Measurements from ENCODE around the gene FAM193A.

DNA sequence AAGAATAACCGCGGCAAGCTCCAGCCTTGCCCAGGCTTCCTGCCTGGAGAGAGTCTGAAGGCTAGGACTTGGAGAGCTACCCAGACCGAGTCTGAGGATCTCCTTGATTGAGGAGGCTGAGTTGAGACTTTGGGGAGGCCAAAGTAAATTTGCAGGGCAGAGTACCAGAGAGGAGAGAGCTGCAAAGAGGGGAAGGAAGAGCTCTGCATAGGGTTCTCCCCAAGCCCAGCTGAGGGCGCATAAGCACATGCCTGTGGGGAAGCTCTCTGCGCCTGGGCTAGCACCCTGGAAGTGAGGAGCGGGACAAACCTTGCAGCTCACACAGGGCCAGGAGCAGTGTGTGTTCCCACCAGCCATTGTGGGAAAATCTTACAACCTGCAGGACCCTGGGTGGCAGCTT is 56.1 kb downstream of the FAM193A start:
- TF ChIP-seq, protein P1, sequence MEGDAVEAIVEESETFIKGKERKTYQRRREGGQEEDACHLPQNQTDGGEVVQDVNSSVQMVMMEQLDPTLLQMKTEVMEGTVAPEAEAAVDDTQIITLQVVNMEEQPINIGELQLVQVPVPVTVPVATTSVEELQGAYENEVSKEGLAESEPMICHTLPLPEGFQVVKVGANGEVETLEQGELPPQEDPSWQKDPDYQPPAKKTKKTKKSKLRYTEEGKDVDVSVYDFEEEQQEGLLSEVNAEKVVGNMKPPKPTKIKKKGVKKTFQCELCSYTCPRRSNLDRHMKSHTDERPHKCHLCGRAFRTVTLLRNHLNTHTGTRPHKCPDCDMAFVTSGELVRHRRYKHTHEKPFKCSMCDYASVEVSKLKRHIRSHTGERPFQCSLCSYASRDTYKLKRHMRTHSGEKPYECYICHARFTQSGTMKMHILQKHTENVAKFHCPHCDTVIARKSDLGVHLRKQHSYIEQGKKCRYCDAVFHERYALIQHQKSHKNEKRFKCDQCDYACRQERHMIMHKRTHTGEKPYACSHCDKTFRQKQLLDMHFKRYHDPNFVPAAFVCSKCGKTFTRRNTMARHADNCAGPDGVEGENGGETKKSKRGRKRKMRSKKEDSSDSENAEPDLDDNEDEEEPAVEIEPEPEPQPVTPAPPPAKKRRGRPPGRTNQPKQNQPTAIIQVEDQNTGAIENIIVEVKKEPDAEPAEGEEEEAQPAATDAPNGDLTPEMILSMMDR (IDR thresholded peaks at IDR 0.05), result no peak
- TF ChIP-seq POLR2A (IDR thresholded peaks at IDR 0.05), result no peak
